Skeletal muscle tissue (tissue), 4 donors: ENCODE measurements around the gene FHIT. TPM values are rescaled to one million over a fixed set of nuclear protein-coding genes. Genes with fewer than 3 reads are reported as not detected.

Experiments
- H3K27ac ChIP-seq: one replicate; pipeline ENCODE4 v1.7.0; 2013; ENCODE audit warnings: mild to moderate bottlenecking, low read depth, low read length, inconsistent platforms
- H3K27me3 ChIP-seq, 3 donors: one replicate each; pipeline ENCODE4 v1.7.0; 2013; ENCODE audit warnings: low read length in 3 of 3; ENCODE audit not compliant: control insufficient read depth in 3 of 3, insufficient read depth in 3 of 3
- H3K36me3 ChIP-seq, 3 donors: one replicate each; pipeline ENCODE4 v1.7.0; 2013; ENCODE audit warnings: low read length in 3 of 3; ENCODE audit not compliant: control insufficient read depth in 3 of 3, insufficient read depth in 3 of 3
- H3K4me1 ChIP-seq, 3 donors: one replicate each; pipeline ENCODE4 v1.7.0; 2013; ENCODE audit warnings: low read length in 3 of 3, mild to moderate bottlenecking in 3 of 3; ENCODE audit not compliant: control insufficient read depth in 3 of 3, insufficient read depth in 3 of 3
- H3K4me3 ChIP-seq, 3 donors: one replicate each; pipeline ENCODE4 v1.7.0; 2013; ENCODE audit warnings: low read length in 3 of 3
- H3K9ac ChIP-seq, 3 donors: one replicate each; pipeline ENCODE4 v1.7.0; 2013; ENCODE audit warnings: low read length in 3 of 3, mild to moderate bottlenecking in 3 of 3, moderate library complexity in 2 of 3, low read depth in 1 of 3
- H3K9me3 ChIP-seq, 3 donors: one replicate each; pipeline ENCODE4 v1.7.0; 2013; ENCODE audit warnings: low read length in 3 of 3; ENCODE audit not compliant: control insufficient read depth in 3 of 3
- total RNA-seq: library from RNA; depleted of rRNA; stranded (reverse); fragments of >200 nt; gene quantifications from one replicate; pipeline ENCODE4 v1.2.3, GENCODE V29; 2014
- donor health status: Osteomylitis.

Gene FHIT
- total RNA-seq, 1 donor from 2014 or later, result 4.2 TPM

GRCh38 chr3:59995563-59995962 lies 1255.7 kb downstream of the FHIT start:
- Histone ChIP-seq H3K9me3 (no peaks in the 10 kb centered on the region), H3K9ac (no peak overlapping the region), H3K27me3 (no peaks in the 10 kb centered on the region), H3K4me1 (no peaks in the 10 kb centered on the region), H3K4me3 (no peak overlapping the region), H3K36me3 (no peaks in the 10 kb centered on the region), H3K27ac (no peak overlapping the region)

GRCh38 chr3:59994732-59995304 lies 1256.4 kb downstream of the FHIT start:
- H3K9me3 ChIP-seq, result no peaks in the 10 kb centered on the region
- H3K9ac ChIP-seq, result no peak overlapping the region
- H3K27me3 ChIP-seq, result no peaks in the 10 kb centered on the region
- no peaks in the 10 kb centered on the region for H3K36me3 ChIP-seq
- no peak overlapping the region for H3K27ac ChIP-seq
- H3K4me3 ChIP-seq, result no peak overlapping the region
- no peaks in the 10 kb centered on the region for H3K4me1 ChIP-seq

GRCh38 chr3:59992578-59992977 lies 1258.7 kb downstream of the FHIT start:
- no peaks in the 10 kb centered on the region for H3K4me1 ChIP-seq
- H3K36me3 ChIP-seq, result no peaks in the 10 kb centered on the region
- no peak overlapping the region for H3K4me3 ChIP-seq
- H3K27me3 ChIP-seq, result no peaks in the 10 kb centered on the region
- H3K27ac ChIP-seq, result no peak overlapping the region
- no peaks in the 10 kb centered on the region for H3K9me3 ChIP-seq
- no peak overlapping the region for H3K9ac ChIP-seq

GRCh38 chr3:59990915-59991314 lies 1260.3 kb downstream of the FHIT start:
- no peaks in the 10 kb centered on the region for H3K4me1 ChIP-seq
- H3K27me3 ChIP-seq, result no peaks in the 10 kb centered on the region
- no peak overlapping the region for H3K27ac ChIP-seq
- no peaks in the 10 kb centered on the region for H3K36me3 ChIP-seq
- no peaks in the 10 kb centered on the region for H3K9me3 ChIP-seq
- H3K4me3 ChIP-seq, result no peak overlapping the region
- H3K9ac ChIP-seq, result no peak overlapping the region

- Histone ChIP-seq H3K4me1 (no peaks in the 10 kb centered on the region), H3K27me3 (no peaks in the 10 kb centered on the region), H3K4me3 (no peak overlapping the region), H3K27ac (no peak overlapping the region), H3K9me3 (no peaks in the 10 kb centered on the region), H3K9ac (no peak overlapping the region), H3K36me3 (no peaks in the 10 kb centered on the region)
Observed at GRCh38 chr3:59982510-59982909, 1268.7 kb downstream of the FHIT start.

GRCh38 chr3:59981377-59981776 lies 1269.9 kb downstream of the FHIT start:
- Histone ChIP-seq H3K27ac (no peak overlapping the region), H3K4me1 (no peaks in the 10 kb centered on the region), H3K36me3 (no peaks in the 10 kb centered on the region), H3K27me3 (no peaks in the 10 kb centered on the region), H3K4me3 (no peak overlapping the region), H3K9me3 (no peaks in the 10 kb centered on the region), H3K9ac (no peak overlapping the region)

- Histone ChIP-seq H3K9me3 (no peaks in the 10 kb centered on the region), H3K4me1 (no peaks in the 10 kb centered on the region), H3K9ac (no peak overlapping the region), H3K27me3 (no peaks in the 10 kb centered on the region), H3K36me3 (no peaks in the 10 kb centered on the region), H3K27ac (no peak overlapping the region), H3K4me3 (no peak overlapping the region)
Observed at GRCh38 chr3:59980576-59980975, 1270.7 kb downstream of the FHIT start.

GRCh38 chr3:59979542-59979941 lies 1271.7 kb downstream of the FHIT start:
- Histone ChIP-seq H3K9me3 (no peaks in the 10 kb centered on the region), H3K27me3 (no peaks in the 10 kb centered on the region), H3K27ac (no peak overlapping the region), H3K4me3 (no peak overlapping the region), H3K9ac (no peak overlapping the region), H3K36me3 (no peaks in the 10 kb centered on the region), H3K4me1 (no peaks in the 10 kb centered on the region)

GRCh38 chr3:59978979-59979378 lies 1272.3 kb downstream of the FHIT start:
- Histone ChIP-seq H3K36me3 (no peaks in the 10 kb centered on the region), H3K9me3 (no peaks in the 10 kb centered on the region), H3K27ac (no peak overlapping the region), H3K4me1 (no peaks in the 10 kb centered on the region), H3K4me3 (no peak overlapping the region), H3K27me3 (no peaks in the 10 kb centered on the region), H3K9ac (no peak overlapping the region)

- Histone ChIP-seq H3K9me3 (no peaks in the 10 kb centered on the region), H3K4me3 (no peak overlapping the region), H3K27ac (no peak overlapping the region), H3K27me3 (no peaks in the 10 kb centered on the region), H3K36me3 (no peaks in the 10 kb centered on the region), H3K9ac (no peak overlapping the region), H3K4me1 (no peaks in the 10 kb centered on the region)
Observed at GRCh38 chr3:59970796-59971195, 1280.5 kb downstream of the FHIT start.

- Histone ChIP-seq H3K27ac (no peak overlapping the region), H3K4me3 (no peak overlapping the region), H3K9me3 (no peaks in the 10 kb centered on the region)
Observed at GRCh38 chr3:59970376-59970775, 1280.9 kb downstream of the FHIT start.

More at GRCh38 chr3:59970376-59970775, 1280.9 kb downstream of the FHIT start:
- Histone ChIP-seq H3K9ac (no peak overlapping the region), H3K36me3 (no peaks in the 10 kb centered on the region), H3K4me1 (no peaks in the 10 kb centered on the region), H3K27me3 (no peaks in the 10 kb centered on the region)
